Fibroblast of skin of right biceps (primary cell): ENCODE data around the gene ZNF561.

Experiments used
- DNase-seq: peaks from one replicate; pipeline ENCODE4 v3.0.0-alpha.2; 2013

The ZNF561 gene

DNA sequence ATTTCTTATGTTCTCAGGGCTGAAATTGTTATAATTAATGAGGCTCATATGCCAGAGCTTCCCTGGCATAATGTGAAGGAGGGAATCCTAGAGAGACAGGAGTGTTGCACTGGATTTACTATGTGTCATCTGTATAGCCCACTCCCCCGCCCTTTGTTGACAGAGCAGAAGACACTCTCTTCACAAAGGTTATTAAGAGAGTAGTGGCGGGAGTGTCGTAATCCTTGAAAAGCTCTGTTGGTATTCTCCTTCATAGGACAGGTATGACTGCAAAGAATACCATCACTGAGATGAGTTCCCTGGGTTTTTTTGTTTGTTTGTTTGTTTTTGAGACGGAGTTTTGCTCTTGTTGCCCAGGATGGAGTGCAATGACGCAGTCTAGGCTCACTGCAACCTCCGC, 50.8 kb downstream of the ZNF561 start:
- DNase-seq: no peak

DNA sequence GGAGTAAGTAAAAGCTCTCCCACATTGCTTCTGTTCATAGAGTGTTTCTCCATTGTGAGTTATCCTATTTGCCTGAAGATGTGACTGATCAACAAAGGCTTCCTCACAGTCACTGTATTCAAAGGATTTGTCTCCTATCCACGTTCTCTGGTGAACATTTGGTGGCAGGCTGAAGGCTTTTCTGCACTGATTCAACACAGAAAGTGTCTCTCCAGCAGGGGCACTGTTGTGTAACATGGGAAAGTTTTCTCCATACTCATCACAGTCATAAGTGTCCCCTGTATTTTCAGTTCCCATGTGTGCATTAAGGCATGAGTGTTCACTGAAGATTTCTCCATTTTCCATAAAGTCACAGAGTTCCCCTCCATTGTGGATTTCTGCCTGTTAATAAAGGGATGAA, 54.3 kb downstream of the ZNF561 start:
- DNase-seq: no peak

DNA sequence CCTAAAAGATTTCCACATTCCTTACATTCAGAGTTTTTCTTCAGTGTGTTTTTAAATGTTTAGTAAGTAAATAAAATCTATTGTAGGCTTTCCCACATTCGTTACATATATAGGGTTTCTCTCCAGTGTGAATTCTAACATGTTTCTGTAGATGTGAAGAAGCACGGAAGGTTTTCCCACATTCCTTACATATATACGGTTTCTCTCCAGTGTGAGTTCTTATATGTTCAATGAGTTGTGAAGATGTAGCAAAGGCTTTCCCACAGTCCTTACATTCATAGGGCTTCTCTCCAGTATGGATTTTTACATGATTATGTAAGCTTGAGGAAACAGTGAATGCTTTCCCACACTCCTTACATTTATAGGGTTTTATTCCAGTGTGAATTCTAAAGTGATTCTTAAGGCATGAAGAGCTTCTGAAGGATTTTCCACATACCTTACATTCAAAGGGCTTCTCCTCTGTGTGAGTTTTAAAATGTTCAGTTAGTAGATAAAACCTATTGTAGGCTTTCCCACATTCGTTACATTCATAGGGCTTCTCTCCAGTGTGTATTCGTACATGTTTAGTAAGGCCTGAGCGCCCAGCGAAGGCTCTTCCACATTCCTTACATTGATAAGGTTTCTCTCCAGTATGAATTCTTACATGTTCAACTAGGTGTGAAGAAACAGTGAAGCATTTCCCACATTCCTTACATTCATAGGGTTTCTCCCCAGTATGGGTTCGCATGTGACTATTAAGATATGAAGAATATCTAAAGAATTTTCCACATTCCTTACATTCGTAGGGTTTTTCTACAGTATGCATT, 54.9 kb downstream of the ZNF561 start:
- DNase-seq: peak; percentile 18
